Activated T-helper 2 cell treated with anti-CD3 and anti-CD28 coated beads, Interferon-gamma antibody, Interleukin-2, Interleukin-4, amounts not matched to agents 10 μg/mL and 5 μg/mL and 100 μg/mL, durations not matched to agents 14 hours and 24 hours and 36 hours (primary cell): ENCODE results near the gene TFAP2E. TPM values are rescaled to one million over a fixed set of nuclear protein-coding genes. Genes with fewer than 3 reads are reported as not detected.
"Not testable (repeated sequence)": the region's sequence is repeated elsewhere in the genome, so short reads cannot be mapped to it uniquely, and the experiment has no call there.

ENCODE experiments used
- DNase-seq: peaks from one replicate; pipeline ENCODE4 v3.0.0; 2021; ENCODE audit warnings: low spot score
- H3K27ac Mint-ChIP-seq: one replicate; pipeline ENCODE4 v1.8.0; 2021; ENCODE audit warnings: mixed read lengths
- H3K27me3 Mint-ChIP-seq: one replicate; pipeline ENCODE4 v1.8.0; 2021; ENCODE audit warnings: low read depth, mixed read lengths
- H3K36me3 Mint-ChIP-seq: one replicate; pipeline ENCODE4 v1.8.0; 2021; ENCODE audit warnings: low read depth, mixed read lengths
- H3K4me1 Mint-ChIP-seq: one replicate; pipeline ENCODE4 v1.8.0; 2021; ENCODE audit warnings: low read depth, mixed read lengths
- H3K4me3 Mint-ChIP-seq: one replicate; pipeline ENCODE4 v1.8.0; 2021; ENCODE audit warnings: low read depth, mild to moderate bottlenecking, moderate library complexity, mixed read lengths
- H3K9me3 Mint-ChIP-seq: one replicate; pipeline ENCODE4 v1.8.0; 2021; ENCODE audit warnings: mixed read lengths
- intact Hi-C: fragments of 100-400 bp; cut with micrococcal nuclease; formaldehyde crosslinking; loops from one replicate; pipeline ENCODE4 v1.15.1; 2023
- total RNA-seq: library from RNA; stranded (reverse); gene quantifications from 2 replicates; pipeline ENCODE4 v1.2.3, GENCODE V29; 2022

TFAP2E gene
- total RNA-seq, 1 donor from 2014 or later = 0.50 TPM

- Mint-ChIP-seq H3K27ac (no peak overlapping the region), H3K36me3 (peaks cover 7% of the 10 kb centered on the region), H3K27me3 (peaks cover 27% of the 10 kb centered on the region), H3K4me3 (no peak overlapping the region), H3K9me3 (no peaks in the 10 kb centered on the region), H3K4me1 (peaks cover 5% of the 10 kb centered on the region)
- DNase-seq = no peak
- intact Hi-C loops = no loop called here
These were observed 2.5 kb upstream of the TFAP2E start for GRCh38 chr1:35570589-35571137.

- Mint-ChIP-seq H3K4me3 (no peak overlapping the region), H3K4me1 (peaks cover 9% of the 10 kb centered on the region), H3K36me3 (peaks cover 6% of the 10 kb centered on the region), H3K27me3 (peaks cover 31% of the 10 kb centered on the region), H3K27ac (no peak overlapping the region), H3K9me3 (no peaks in the 10 kb centered on the region)
- DNase-seq = no peak
- intact Hi-C loops = no loop called here
These were observed 1.9 kb upstream of the TFAP2E start for GRCh38 chr1:35571263-35571662.

GRCh38 chr1:35572296-35572695 is 818 bp upstream of the TFAP2E start:
- Mint-ChIP-seq H3K9me3 (no peaks in the 10 kb centered on the region), H3K4me1 (peaks cover 12% of the 10 kb centered on the region), H3K27me3 (peaks cover 35% of the 10 kb centered on the region), H3K36me3 (no peaks in the 10 kb centered on the region), H3K4me3 (no peak overlapping the region), H3K27ac (no peak overlapping the region)
- intact Hi-C loops = no loop called here
- no peak for DNase-seq

GRCh38 chr1:35574125-35574654 is 1.1 kb downstream of the TFAP2E start:
- no peak for DNase-seq
- no peak overlapping the region for H3K27ac Mint-ChIP-seq
- no peaks in the 10 kb centered on the region for H3K36me3 Mint-ChIP-seq
- intact Hi-C loops = no loop called here
- H3K9me3 Mint-ChIP-seq = no peaks in the 10 kb centered on the region
- H3K4me3 Mint-ChIP-seq = no peak overlapping the region
- H3K27me3 Mint-ChIP-seq = peaks cover 41% of the 10 kb centered on the region
- H3K4me1 Mint-ChIP-seq = peaks cover 19% of the 10 kb centered on the region

GRCh38 chr1:35574655-35575415 is 1.7 kb downstream of the TFAP2E start:
- no peak for DNase-seq
- Mint-ChIP-seq H3K4me3 (no peak overlapping the region), H3K9me3 (no peaks in the 10 kb centered on the region), H3K4me1 (peaks cover 19% of the 10 kb centered on the region), H3K27ac (no peak overlapping the region), H3K36me3 (no peaks in the 10 kb centered on the region), H3K27me3 (peaks cover 41% of the 10 kb centered on the region)
- intact Hi-C loops = loop anchor here (5.0 kb wide), 1 partner anchor 67 kb away; the partner anchor contains the start of gene PSMB2

- Mint-ChIP-seq H3K9me3 (no peaks in the 10 kb centered on the region), H3K4me3 (no peak overlapping the region), H3K36me3 (no peaks in the 10 kb centered on the region), H3K27ac (no peak overlapping the region), H3K27me3 (peaks cover 38% of the 10 kb centered on the region), H3K4me1 (peaks cover 19% of the 10 kb centered on the region)
- intact Hi-C loops = loop anchor here (5.0 kb wide), 1 partner anchor 67 kb away; the partner anchor contains the start of gene PSMB2
- no peak for DNase-seq
These were observed 2.4 kb downstream of the TFAP2E start for GRCh38 chr1:35575416-35575958.

- Mint-ChIP-seq H3K27me3 (peaks cover 36% of the 10 kb centered on the region), H3K4me3 (peak overlapping the region; percentile 68), H3K27ac (peak overlapping the region; percentile 44), H3K36me3 (no peaks in the 10 kb centered on the region), H3K4me1 (peaks cover 19% of the 10 kb centered on the region), H3K9me3 (no peaks in the 10 kb centered on the region)
- intact Hi-C loops = loop anchor here (5.0 kb wide), 1 partner anchor 66 kb away; the partner anchor contains the start of gene PSMB2
- DNase-seq = no peak
These were observed 3.1 kb downstream of the TFAP2E start for GRCh38 chr1:35576061-35576765.

GRCh38 chr1:35576766-35577070 is 3.6 kb downstream of the TFAP2E start:
- Mint-ChIP-seq H3K4me3 (peak overlapping the region; percentile 68), H3K4me1 (peaks cover 19% of the 10 kb centered on the region), H3K27me3 (peaks cover 32% of the 10 kb centered on the region), H3K27ac (peak overlapping the region; percentile 12)
- not testable (repeated sequence) for H3K36me3 Mint-ChIP-seq, H3K9me3 Mint-ChIP-seq, DNase-seq
- intact Hi-C loops = loop anchor here (5.0 kb wide), 1 partner anchor 66 kb away; the partner anchor contains the start of gene PSMB2

GRCh38 chr1:35577071-35577998 is 4.2 kb downstream of the TFAP2E start:
- peaks cover 19% of the 10 kb centered on the region for H3K4me1 Mint-ChIP-seq
- no peaks in the 10 kb centered on the region for H3K9me3 Mint-ChIP-seq
- no peaks in the 10 kb centered on the region for H3K36me3 Mint-ChIP-seq
- peaks cover 26% of the 10 kb centered on the region for H3K27me3 Mint-ChIP-seq
- peak; percentile 59 for DNase-seq
- intact Hi-C loops = loop anchor here (5.0 kb wide), 1 partner anchor 65 kb away; the partner anchor contains the start of gene PSMB2
- H3K4me3 Mint-ChIP-seq = peak overlapping the region; percentile 80
- peak overlapping the region; percentile 53 for H3K27ac Mint-ChIP-seq

- no peak for DNase-seq
- no peaks in the 10 kb centered on the region for H3K9me3 Mint-ChIP-seq
- no peak overlapping the region for H3K4me3 Mint-ChIP-seq
- H3K4me1 Mint-ChIP-seq = peaks cover 15% of the 10 kb centered on the region
- H3K36me3 Mint-ChIP-seq = no peaks in the 10 kb centered on the region
- intact Hi-C loops = no loop called here
- H3K27me3 Mint-ChIP-seq = peaks cover 13% of the 10 kb centered on the region
- H3K27ac Mint-ChIP-seq = no peak overlapping the region
These were observed 7.9 kb downstream of the TFAP2E start for GRCh38 chr1:35580949-35581388.

- H3K27me3 Mint-ChIP-seq, DNase-seq, intact Hi-C loops, H3K27ac Mint-ChIP-seq, H3K36me3 Mint-ChIP-seq, H3K4me3 Mint-ChIP-seq, H3K4me1 Mint-ChIP-seq, H3K9me3 Mint-ChIP-seq: not testable (repeated sequence)
These were observed 8.5 kb downstream of the TFAP2E start for GRCh38 chr1:35581621-35582020.

GRCh38 chr1:35585281-35585680 is 12.2 kb downstream of the TFAP2E start:
- intact Hi-C loops = no loop called here
- Mint-ChIP-seq H3K36me3 (no peaks in the 10 kb centered on the region), H3K27ac (no peak overlapping the region), H3K4me3 (no peak overlapping the region), H3K4me1 (no peaks in the 10 kb centered on the region), H3K9me3 (no peaks in the 10 kb centered on the region), H3K27me3 (no peaks in the 10 kb centered on the region)
- no peak for DNase-seq
